A549 (cell line): Measurements from ENCODE around the gene LECT2. TPM values are rescaled to one million over a fixed set of nuclear protein-coding genes. Genes with fewer than 3 reads are reported as not detected.

Source experiments
- ATAC-seq, 2 experiments: fragments of 200-7000 bp in 1 of 2; fragments of >200 bp in 1 of 2; cut with Nextera tagmentation in 1 of 2; cut with Tn5 transposase in 1 of 2; 3 replicates each; pipeline versions ENCODE4 v1.8.0 to v1.9.1; 2018 to 2020; ENCODE audit warnings: mild to moderate bottlenecking in 1 of 2, moderate library complexity in 1 of 2
- CTCF ChIA-PET: fragments of 300-600 bp; sonication (Branson Sonifier 250); formaldehyde crosslinking; extraction: SDS; loops from one replicate; lab custom pipeline; 2021; ENCODE audit warnings: antibody characterized with exemption, inconsistent platforms; lab: Yijun Ruan, JAX
- POLR2A ChIA-PET: fragments of 350-600 bp; formaldehyde crosslinking; extraction: SDS; loops from one replicate; lab custom pipeline; 2021; ENCODE audit warnings: antibody characterized with exemption, inconsistent platforms; lab: Yijun Ruan, JAX
- DNase-seq, 2 experiments: peaks; one replicate each; pipeline versions ENCODE4 v3.0.0 to v3.0.0-alpha.2; 2011 to 2016; ENCODE audit warnings: low read depth in 1 of 2, low spot score in 1 of 2
- FAIRE-seq: peaks from 2 replicates; lab custom pipeline; 2011; peaks lifted over from hg19 to GRCh38; lab: Jason Lieb, UNC
- H3K27ac ChIP-seq, 2 experiments: fragments of >200 bp; sonication (Bioruptor Twin); formaldehyde crosslinking; 3 replicates each; pipeline ENCODE4 v1.5.1; 2016 to 2017
- H3K4me1 ChIP-seq: fragments of >200 bp; sonication (Bioruptor Twin); formaldehyde crosslinking; 3 replicates; pipeline ENCODE4 v1.6.1; 2016
- H3K4me2 ChIP-seq: fragments of >200 bp; sonication (Bioruptor Twin); formaldehyde crosslinking; 3 replicates; pipeline ENCODE4 v1.6.1; 2016
- H3K4me3 ChIP-seq: fragments of >200 bp; sonication (Bioruptor Twin); formaldehyde crosslinking; 3 replicates; pipeline ENCODE4 v1.5.1; 2016
- H3K9me3 ChIP-seq: fragments of >200 bp; sonication (Bioruptor Twin); formaldehyde crosslinking; 3 replicates; pipeline ENCODE4 v1.6.1; 2016
- BHLHE40 ChIP-seq: IDR thresholded peaks from 2 replicates; pipeline ENCODE4 v1.6.1; 2012; ENCODE audit warnings: low read depth, low read length, inconsistent platforms
- CBX8 ChIP-seq: fragments of 200-600 bp; sonication (generic); IDR thresholded peaks from 2 replicates; pipeline ENCODE4 v1.6.1; 2016
- CTCF ChIP-seq: fragments of >200 bp; sonication (Bioruptor Twin); formaldehyde crosslinking; IDR thresholded peaks from 3 replicates; pipeline ENCODE4 v1.5.1; 2016
- E2F6 ChIP-seq: IDR thresholded peaks from 2 replicates; pipeline ENCODE4 v1.6.1; 2012; ENCODE audit warnings: low read depth, borderline replicate concordance
- EHMT2 ChIP-seq: fragments of 200-600 bp; sonication (generic); IDR thresholded peaks from 2 replicates; pipeline ENCODE4 v1.6.1; 2016; ENCODE audit warnings: antibody characterized with exemption, low read depth, mild to moderate bottlenecking, moderate library complexity
- EP300 ChIP-seq, 2 experiments: fragments of >200 bp; sonication (Bioruptor Twin); formaldehyde crosslinking; IDR thresholded peaks; 2 replicates in 1 of 2; 3 replicates in 1 of 2; pipeline ENCODE4 v1.6.1; 2016 to 2017
- FOXS1 ChIP-seq: fragments of 250-450 bp; sonication (Bioruptor Pico); IDR thresholded peaks from 2 replicates; pipeline ENCODE4 v1.5.0; 2020; ENCODE audit warnings: mild to moderate bottlenecking, moderate library complexity
- HOXA7 ChIP-seq: fragments of 250-450 bp; sonication (Bioruptor Pico); IDR thresholded peaks from 2 replicates; pipeline ENCODE4 v1.5.0; 2020; ENCODE audit warnings: mild to moderate bottlenecking, moderate library complexity
- JUN ChIP-seq, 2 experiments: fragments of >200 bp; sonication (Bioruptor Twin); formaldehyde crosslinking; IDR thresholded peaks; 2 replicates in 1 of 2; 3 replicates in 1 of 2; pipeline ENCODE4 v1.6.1; 2016 to 2017
- JUNB ChIP-seq: fragments of >200 bp; sonication (Bioruptor Twin); formaldehyde crosslinking; IDR thresholded peaks from 2 replicates; pipeline ENCODE4 v1.6.1; 2016
- MYC ChIP-seq: IDR thresholded peaks from 2 replicates; pipeline ENCODE4 v1.6.1; 2012; ENCODE audit warnings: mild to moderate bottlenecking, inconsistent platforms, low read length, improper control_type of control experiment, borderline replicate concordance
- NPAS2 ChIP-seq: fragments of 250-450 bp; sonication (Bioruptor Pico); IDR thresholded peaks from 2 replicates; pipeline ENCODE4 v1.8.0; 2022; ENCODE audit warnings: mild to moderate bottlenecking, moderate library complexity, borderline replicate concordance
- NR3C1 ChIP-seq: fragments of >200 bp; sonication (Bioruptor Twin); formaldehyde crosslinking; IDR thresholded peaks from 3 replicates; pipeline ENCODE4 v1.6.1; 2017
- RAD21 ChIP-seq, 2 experiments: fragments of >200 bp in 1 of 2; sonication (Bioruptor Twin) in 1 of 2; formaldehyde crosslinking in 1 of 2; IDR thresholded peaks in 1 of 2; conservative IDR thresholded peaks in 1 of 2; 2 replicates in 1 of 2; 3 replicates in 1 of 2; pipeline ENCODE4 v1.6.1; 2012 to 2018; ENCODE audit warnings: inconsistent platforms in 1 of 2
- RFX5 ChIP-seq: fragments of 450-650 bp; IDR thresholded peaks from 2 replicates; pipeline ENCODE4 v1.7.1; 2014; ENCODE audit warnings: antibody characterized with exemption, mild to moderate bottlenecking, moderate library complexity
- TFCP2L1 ChIP-seq: fragments of 250-450 bp; sonication (Bioruptor Pico); IDR thresholded peaks from 2 replicates; pipeline ENCODE4 v1.5.0; 2021; ENCODE audit warnings: mild to moderate bottlenecking
- TP53 ChIP-seq: fragments of 250-450 bp; sonication (Bioruptor Pico); IDR thresholded peaks from 2 replicates; pipeline ENCODE4 v1.5.0; 2021; ENCODE audit warnings: mild to moderate bottlenecking, moderate library complexity
- USF2 ChIP-seq: fragments of 450-650 bp; IDR thresholded peaks from 2 replicates; pipeline ENCODE4 v1.6.1; 2014; ENCODE audit warnings: antibody characterized with exemption
- ZNF302 ChIP-seq: fragments of 250-450 bp; sonication (Bioruptor Pico); IDR thresholded peaks from 2 replicates; pipeline ENCODE4 v1.9.0; 2021; ENCODE audit warnings: inconsistent platforms, mild to moderate bottlenecking, moderate library complexity
- ZSCAN20 ChIP-seq: fragments of 250-450 bp; sonication (Bioruptor Pico); IDR thresholded peaks from 2 replicates; pipeline ENCODE4 v1.8.0; 2022; ENCODE audit warnings: mild to moderate bottlenecking, moderate library complexity
- WGBS: methylation state at CpG from one replicate; pipeline ENCODE4 v1.1.6; 2017; ENCODE audit errors: missing lambda C conversion rate; 5-methylcytosine and 5-hydroxymethylcytosine counted together
- polyA plus RNA-seq, 4 experiments: library from polyadenylated mRNA; depleted of rRNA in 3 of 4; stranded (reverse); fragments of >200 nt; fragmentation: RNase III in 1 of 4; extraction: RNeasy Plus Mini Kit Qiagen cat#74134 plus additional on column Dnase treatment in 1 of 4; gene quantifications; 2 replicates in 3 of 4; 3 replicates in 1 of 4; pipeline ENCODE4 v1.2.3, GENCODE V29; 2011 to 2017
- TF ChIP-seq, protein P1 (sequence below): fragments of >200 bp; sonication (Bioruptor Twin); formaldehyde crosslinking; IDR thresholded peaks from 3 replicates; pipeline ENCODE4 v1.6.1; 2016
- TF ChIP-seq, protein P2 (sequence below): fragments of 250-450 bp; sonication (Bioruptor Pico); IDR thresholded peaks from 2 replicates; pipeline ENCODE4 v1.5.0; 2020; ENCODE audit warnings: low read depth, mild to moderate bottlenecking, moderate library complexity
- TF ChIP-seq, protein P3 (sequence below): IDR thresholded peaks from 2 replicates; pipeline ENCODE4 v1.6.1; 2012

Gene LECT2
- polyA plus RNA-seq, 2 of the 4 experiments (the other 2 are of a cell fraction), result not detected

DNA sequence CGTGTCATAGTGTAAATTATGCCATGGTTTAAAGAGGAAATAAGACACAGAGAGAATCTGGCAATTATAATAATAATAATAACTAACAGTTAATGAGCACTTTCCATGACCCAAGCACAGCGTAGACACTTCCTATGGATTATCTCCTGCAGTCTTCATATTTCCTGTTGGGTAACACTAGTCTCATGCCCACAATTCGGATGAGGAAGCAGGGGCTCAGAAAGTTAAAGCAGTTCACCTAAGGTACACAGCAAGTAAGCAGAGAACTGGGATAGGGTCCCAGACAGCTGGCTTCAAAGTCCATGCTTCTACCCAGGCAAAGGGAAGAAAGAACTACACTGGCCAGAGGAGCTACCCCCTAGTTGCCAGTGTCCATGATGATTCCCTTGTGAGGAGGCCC is 46.1 kb upstream of the LECT2 start:
- peak overlapping the region; percentile 23 to 85; a peak in 5 of 6 replicates for H3K27ac ChIP-seq
- ATAC-seq (no peak), DNase-seq (no peak), FAIRE-seq (no peak)
- peaks cover 46% of the 10 kb centered on the region for H3K4me1 ChIP-seq
- CTCF ChIA-PET, result interaction anchor here (2.8 kb wide), 1 partner anchor 23 kb away, joined by 11 read pairs; no protein-coding TSS in a partner anchor
- no peak overlapping the region for H3K4me2 ChIP-seq
- WGBS, result 89% methylated on average over 3 of the region's 3 CpGs
- no peak for TF ChIP-seq HOXA7 (CRISPR knock-in tag)
- TF ChIP-seq, protein P1, sequence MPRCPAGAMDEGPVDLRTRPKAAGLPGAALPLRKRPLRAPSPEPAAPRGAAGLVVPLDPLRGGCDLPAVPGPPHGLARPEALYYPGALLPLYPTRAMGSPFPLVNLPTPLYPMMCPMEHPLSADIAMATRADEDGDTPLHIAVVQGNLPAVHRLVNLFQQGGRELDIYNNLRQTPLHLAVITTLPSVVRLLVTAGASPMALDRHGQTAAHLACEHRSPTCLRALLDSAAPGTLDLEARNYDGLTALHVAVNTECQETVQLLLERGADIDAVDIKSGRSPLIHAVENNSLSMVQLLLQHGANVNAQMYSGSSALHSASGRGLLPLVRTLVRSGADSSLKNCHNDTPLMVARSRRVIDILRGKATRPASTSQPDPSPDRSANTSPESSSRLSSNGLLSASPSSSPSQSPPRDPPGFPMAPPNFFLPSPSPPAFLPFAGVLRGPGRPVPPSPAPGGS, result no peak
- TF ChIP-seq JUNB, result no peak
- TF ChIP-seq USF2, result no peak
- no peak for TF ChIP-seq MYC
- no peak for TF ChIP-seq ZNF302
- no peak for TF ChIP-seq NPAS2 (CRISPR knock-in tag)
- TF ChIP-seq BHLHE40, result no peak
- TF ChIP-seq EP300 (IDR thresholded peaks at IDR 0.05), result no peak
- TF ChIP-seq NR3C1, result no peak
- POLR2A ChIA-PET, result no interaction called here
- H3K4me3 ChIP-seq, result no peak overlapping the region
- H3K9me3 ChIP-seq, result no peaks in the 10 kb centered on the region

DNA sequence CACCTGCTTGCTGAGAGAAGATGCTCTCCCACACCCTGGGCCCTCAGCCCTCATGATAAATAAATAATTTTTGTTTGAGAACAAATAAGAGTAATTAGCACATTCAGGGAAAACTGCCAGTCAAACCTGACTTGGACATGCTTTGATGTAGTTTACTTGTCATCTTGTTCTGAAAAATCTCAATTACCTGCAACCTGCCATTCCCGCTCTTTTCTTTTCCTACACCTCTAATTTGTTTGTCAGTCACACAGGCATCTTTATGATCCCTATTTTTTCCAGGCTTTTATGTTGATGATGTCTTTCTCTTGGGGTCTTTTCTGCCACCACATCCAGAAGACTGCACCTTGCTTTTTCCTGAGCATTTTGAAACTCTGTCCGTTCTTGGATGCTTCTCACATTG is 45.4 kb upstream of the LECT2 start:
- FAIRE-seq (no peak), ATAC-seq (no peak)
- no peak overlapping the region for H3K4me2 ChIP-seq
- TF ChIP-seq RAD21 (conservative IDR thresholded peaks at IDR 0.05 in 1 of 2, IDR thresholded peaks at IDR 0.05 in 1 of 2) (no peak), E2F6 (no peak), JUN (IDR thresholded peaks at IDR 0.05) (no peak), CTCF (no peak), MYC (no peak), FOXS1 (CRISPR knock-in tag) (no peak), RFX5 (no peak), EHMT2 (no peak), ZSCAN20 (CRISPR knock-in tag) (no peak), CBX8 (no peak), BHLHE40 (no peak), TFCP2L1 (CRISPR knock-in tag) (no peak), TP53 (no peak), HOXA7 (CRISPR knock-in tag) (no peak)
- TF ChIP-seq, protein P2, sequence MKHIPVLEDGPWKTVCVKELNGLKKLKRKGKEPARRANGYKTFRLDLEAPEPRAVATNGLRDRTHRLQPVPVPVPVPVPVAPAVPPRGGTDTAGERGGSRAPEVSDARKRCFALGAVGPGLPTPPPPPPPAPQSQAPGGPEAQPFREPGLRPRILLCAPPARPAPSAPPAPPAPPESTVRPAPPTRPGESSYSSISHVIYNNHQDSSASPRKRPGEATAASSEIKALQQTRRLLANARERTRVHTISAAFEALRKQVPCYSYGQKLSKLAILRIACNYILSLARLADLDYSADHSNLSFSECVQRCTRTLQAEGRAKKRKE (CRISPR knock-in tag), result no peak
- TF ChIP-seq, protein P3, sequence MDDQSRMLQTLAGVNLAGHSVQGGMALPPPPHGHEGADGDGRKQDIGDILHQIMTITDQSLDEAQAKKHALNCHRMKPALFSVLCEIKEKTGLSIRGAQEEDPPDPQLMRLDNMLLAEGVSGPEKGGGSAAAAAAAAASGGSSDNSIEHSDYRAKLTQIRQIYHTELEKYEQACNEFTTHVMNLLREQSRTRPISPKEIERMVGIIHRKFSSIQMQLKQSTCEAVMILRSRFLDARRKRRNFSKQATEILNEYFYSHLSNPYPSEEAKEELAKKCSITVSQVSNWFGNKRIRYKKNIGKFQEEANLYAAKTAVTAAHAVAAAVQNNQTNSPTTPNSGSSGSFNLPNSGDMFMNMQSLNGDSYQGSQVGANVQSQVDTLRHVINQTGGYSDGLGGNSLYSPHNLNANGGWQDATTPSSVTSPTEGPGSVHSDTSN, result no peak
- TF ChIP-seq, all 56 proteins: peak for 0
- ChIA-PET POLR2A (no interaction called here), CTCF (interaction anchor here (2.8 kb wide), 1 partner anchor 23 kb away, joined by 11 read pairs; no protein-coding TSS in a partner anchor)
- Histone ChIP-seq H3K4me1 (peaks cover 39% of the 10 kb centered on the region), H3K9me3 (no peaks in the 10 kb centered on the region), H3K4me3 (no peak overlapping the region), H3K27ac (peak overlapping the region; percentile 53 to 85)
- no peak for DNase-seq
- 97% methylated on average over 2 of the region's 2 CpGs for WGBS
